AG04450 (cell line): ENCODE measurements around the gene TNRC6C. TPM values are rescaled to one million over a fixed set of nuclear protein-coding genes. Genes with fewer than 3 reads are reported as not detected.

Source experiments
- CTCF ChIA-PET: fragments of 300-600, 350-600 bp; formaldehyde crosslinking; extraction: SDS; loops from one replicate; lab custom pipeline; 2022; ENCODE audit warnings: antibody characterized with exemption, inconsistent platforms; lab: Charles Lee
- POLR2A ChIA-PET: fragments of 350-600 bp; formaldehyde crosslinking; extraction: SDS; loops from one replicate; lab custom pipeline; 2021; ENCODE audit warnings: antibody characterized with exemption, inconsistent platforms; lab: Yijun Ruan, JAX
- DNase-seq: peaks from one replicate; pipeline ENCODE4 v3.0.0-alpha.2; 2011; ENCODE audit warnings: low read depth, low spot score
- H3K27ac ChIP-seq: one replicate; pipeline ENCODE4 v1.5.1; 2012; ENCODE audit warnings: low read depth, low read length, control low read depth
- H3K27me3 ChIP-seq: one replicate; pipeline ENCODE4 v1.6.0; 2012; ENCODE audit warnings: low read length; ENCODE audit not compliant: control insufficient read depth, insufficient read depth
- H3K4me3 ChIP-seq: 2 replicates; pipeline ENCODE4 v1.5.1; 2011; ENCODE audit warnings: mild to moderate bottlenecking, low read depth, low read length, control low read depth
- H3K9me3 ChIP-seq: 2 replicates; pipeline ENCODE4 v1.5.1; 2012; ENCODE audit warnings: low read length; ENCODE audit not compliant: control insufficient read depth, insufficient read depth
- polyA plus RNA-seq: library from polyadenylated mRNA; depleted of rRNA; stranded (reverse); fragments of >200 nt; gene quantifications from 2 replicates; pipeline ENCODE4 v1.2.3, GENCODE V29; 2011
- TF ChIP-seq, protein P1 (sequence below): IDR thresholded peaks from 2 replicates; pipeline ENCODE4 v1.5.1; 2011; ENCODE audit warnings: low read depth, low read length, control low read depth, inconsistent platforms

Gene TNRC6C
- polyA plus RNA-seq, 1 experiment, result 1.2 TPM

DNA sequence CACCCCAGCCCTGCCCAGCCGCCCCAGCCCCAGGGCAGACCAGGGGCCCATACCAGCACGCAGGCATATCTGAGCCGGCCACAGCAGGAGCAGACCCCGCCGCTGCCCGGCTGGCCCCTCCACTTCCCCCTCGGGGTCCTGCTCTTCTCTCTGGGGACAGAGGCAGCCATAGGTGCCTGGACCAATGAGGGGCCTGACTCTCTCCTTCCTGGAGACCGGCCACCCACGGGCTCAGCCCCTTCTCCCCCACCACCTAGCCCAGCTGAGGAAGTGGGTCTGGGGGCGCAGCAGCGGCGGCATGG, 166.3 kb downstream of the TNRC6C start:
- no peak for DNase-seq
- POLR2A ChIA-PET, result no interaction called here

GRCh38 chr17:78125138-78125913, 166.8 kb downstream of the TNRC6C start:
- H3K4me3 ChIP-seq, result no peak overlapping the region
- POLR2A ChIA-PET, result no interaction called here
- H3K9me3 ChIP-seq, result no peaks in the 10 kb centered on the region; the same call in 1 of the 2 replicates
- TF ChIP-seq, protein P1, sequence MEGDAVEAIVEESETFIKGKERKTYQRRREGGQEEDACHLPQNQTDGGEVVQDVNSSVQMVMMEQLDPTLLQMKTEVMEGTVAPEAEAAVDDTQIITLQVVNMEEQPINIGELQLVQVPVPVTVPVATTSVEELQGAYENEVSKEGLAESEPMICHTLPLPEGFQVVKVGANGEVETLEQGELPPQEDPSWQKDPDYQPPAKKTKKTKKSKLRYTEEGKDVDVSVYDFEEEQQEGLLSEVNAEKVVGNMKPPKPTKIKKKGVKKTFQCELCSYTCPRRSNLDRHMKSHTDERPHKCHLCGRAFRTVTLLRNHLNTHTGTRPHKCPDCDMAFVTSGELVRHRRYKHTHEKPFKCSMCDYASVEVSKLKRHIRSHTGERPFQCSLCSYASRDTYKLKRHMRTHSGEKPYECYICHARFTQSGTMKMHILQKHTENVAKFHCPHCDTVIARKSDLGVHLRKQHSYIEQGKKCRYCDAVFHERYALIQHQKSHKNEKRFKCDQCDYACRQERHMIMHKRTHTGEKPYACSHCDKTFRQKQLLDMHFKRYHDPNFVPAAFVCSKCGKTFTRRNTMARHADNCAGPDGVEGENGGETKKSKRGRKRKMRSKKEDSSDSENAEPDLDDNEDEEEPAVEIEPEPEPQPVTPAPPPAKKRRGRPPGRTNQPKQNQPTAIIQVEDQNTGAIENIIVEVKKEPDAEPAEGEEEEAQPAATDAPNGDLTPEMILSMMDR, result no peak
- H3K27me3 ChIP-seq, result peaks cover 15% of the 10 kb centered on the region
- CTCF ChIA-PET, result no interaction called here
- H3K27ac ChIP-seq, result no peak overlapping the region
- no peak for DNase-seq

More for the DNA sequence above, 166.3 kb downstream of the TNRC6C start:
- CTCF ChIA-PET, result interaction anchor here (0.6 kb wide), 1 partner anchor 8 kb away, joined by 5 read pairs; no protein-coding TSS in a partner anchor
- no peak overlapping the region for H3K27ac ChIP-seq
- TF ChIP-seq, protein P1, result no peak
- no peaks in the 10 kb centered on the region; the same call in 1 of the 2 replicates for H3K9me3 ChIP-seq
- peaks cover 15% of the 10 kb centered on the region for H3K27me3 ChIP-seq
- no peak overlapping the region for H3K4me3 ChIP-seq

- CTCF ChIA-PET, result no interaction called here
- H3K9me3 ChIP-seq, result peaks cover 2% of the 10 kb centered on the region; the same call in 1 of the 2 replicates
- DNase-seq, result no peak
- TF ChIP-seq, protein P1, result no peak
- H3K4me3 ChIP-seq, result no peak overlapping the region
- POLR2A ChIA-PET, result no interaction called here
- no peak overlapping the region for H3K27ac ChIP-seq
- H3K27me3 ChIP-seq, result peaks cover 23% of the 10 kb centered on the region
Observed at GRCh38 chr17:78125976-78126894, 167.7 kb downstream of the TNRC6C start.

DNA sequence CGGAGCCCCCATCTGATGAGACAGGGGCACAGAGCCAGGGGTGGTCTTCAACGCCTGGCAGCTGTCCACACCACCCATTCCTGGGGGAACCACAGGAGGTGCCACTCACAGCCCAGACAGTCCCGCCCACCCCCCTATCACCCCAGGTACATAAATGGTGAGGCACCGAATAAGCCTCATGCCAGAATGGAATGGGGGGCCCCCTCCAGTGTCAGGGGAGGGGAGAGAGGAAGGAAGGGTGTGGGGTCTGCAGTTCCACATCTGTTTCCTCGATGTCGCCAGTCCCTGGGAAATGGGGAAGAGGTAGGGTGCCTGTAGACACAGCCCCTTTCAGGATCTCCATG, 168.4 kb downstream of the TNRC6C start:
- CTCF ChIA-PET, result no interaction called here

More for the DNA sequence above, 168.4 kb downstream of the TNRC6C start:
- H3K4me3 ChIP-seq, result no peak overlapping the region
- peaks cover 27% of the 10 kb centered on the region for H3K27me3 ChIP-seq
- H3K9me3 ChIP-seq, result peaks cover 4% of the 10 kb centered on the region; the same call in 1 of the 2 replicates
- TF ChIP-seq, protein P1, result no peak
- H3K27ac ChIP-seq, result no peak overlapping the region
- POLR2A ChIA-PET, result no interaction called here
- no peak for DNase-seq
